ENCODE data around the gene SPINT1. TPM values are rescaled to one million over a fixed set of nuclear protein-coding genes. Genes with fewer than 3 reads are reported as not detected.

SPINT1 gene
- total and polyA plus RNA-seq, 4 donors = 1.2 to 2.6 (median 1.9) TPM

DNA sequence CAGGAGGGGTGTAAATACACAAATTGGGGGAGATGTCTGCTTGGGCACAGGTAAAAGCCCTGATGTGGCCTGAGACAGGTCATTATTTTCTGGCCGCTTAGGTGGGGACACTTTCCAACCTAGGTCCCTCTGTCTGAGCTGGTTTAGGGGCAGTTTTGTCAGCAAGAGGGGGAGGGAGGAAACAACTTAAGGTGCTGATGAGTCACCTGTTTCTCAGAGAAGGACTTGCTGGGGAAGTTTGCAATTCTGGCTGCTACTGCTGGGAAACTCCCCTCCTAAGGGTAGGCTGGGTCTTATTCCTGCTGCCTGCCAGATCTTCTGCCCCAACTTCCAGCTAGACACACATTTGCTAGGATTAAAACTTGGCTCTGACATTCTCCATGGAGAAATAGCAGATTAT lies 34.9 kb downstream of the SPINT1 start:
- TF ChIP-seq, protein P1, sequence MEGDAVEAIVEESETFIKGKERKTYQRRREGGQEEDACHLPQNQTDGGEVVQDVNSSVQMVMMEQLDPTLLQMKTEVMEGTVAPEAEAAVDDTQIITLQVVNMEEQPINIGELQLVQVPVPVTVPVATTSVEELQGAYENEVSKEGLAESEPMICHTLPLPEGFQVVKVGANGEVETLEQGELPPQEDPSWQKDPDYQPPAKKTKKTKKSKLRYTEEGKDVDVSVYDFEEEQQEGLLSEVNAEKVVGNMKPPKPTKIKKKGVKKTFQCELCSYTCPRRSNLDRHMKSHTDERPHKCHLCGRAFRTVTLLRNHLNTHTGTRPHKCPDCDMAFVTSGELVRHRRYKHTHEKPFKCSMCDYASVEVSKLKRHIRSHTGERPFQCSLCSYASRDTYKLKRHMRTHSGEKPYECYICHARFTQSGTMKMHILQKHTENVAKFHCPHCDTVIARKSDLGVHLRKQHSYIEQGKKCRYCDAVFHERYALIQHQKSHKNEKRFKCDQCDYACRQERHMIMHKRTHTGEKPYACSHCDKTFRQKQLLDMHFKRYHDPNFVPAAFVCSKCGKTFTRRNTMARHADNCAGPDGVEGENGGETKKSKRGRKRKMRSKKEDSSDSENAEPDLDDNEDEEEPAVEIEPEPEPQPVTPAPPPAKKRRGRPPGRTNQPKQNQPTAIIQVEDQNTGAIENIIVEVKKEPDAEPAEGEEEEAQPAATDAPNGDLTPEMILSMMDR (IDR thresholded peaks at IDR 0.05; ENCODE audit: low read depth, low read length, missing input control) = no peak
- TF ChIP-seq, protein P2, sequence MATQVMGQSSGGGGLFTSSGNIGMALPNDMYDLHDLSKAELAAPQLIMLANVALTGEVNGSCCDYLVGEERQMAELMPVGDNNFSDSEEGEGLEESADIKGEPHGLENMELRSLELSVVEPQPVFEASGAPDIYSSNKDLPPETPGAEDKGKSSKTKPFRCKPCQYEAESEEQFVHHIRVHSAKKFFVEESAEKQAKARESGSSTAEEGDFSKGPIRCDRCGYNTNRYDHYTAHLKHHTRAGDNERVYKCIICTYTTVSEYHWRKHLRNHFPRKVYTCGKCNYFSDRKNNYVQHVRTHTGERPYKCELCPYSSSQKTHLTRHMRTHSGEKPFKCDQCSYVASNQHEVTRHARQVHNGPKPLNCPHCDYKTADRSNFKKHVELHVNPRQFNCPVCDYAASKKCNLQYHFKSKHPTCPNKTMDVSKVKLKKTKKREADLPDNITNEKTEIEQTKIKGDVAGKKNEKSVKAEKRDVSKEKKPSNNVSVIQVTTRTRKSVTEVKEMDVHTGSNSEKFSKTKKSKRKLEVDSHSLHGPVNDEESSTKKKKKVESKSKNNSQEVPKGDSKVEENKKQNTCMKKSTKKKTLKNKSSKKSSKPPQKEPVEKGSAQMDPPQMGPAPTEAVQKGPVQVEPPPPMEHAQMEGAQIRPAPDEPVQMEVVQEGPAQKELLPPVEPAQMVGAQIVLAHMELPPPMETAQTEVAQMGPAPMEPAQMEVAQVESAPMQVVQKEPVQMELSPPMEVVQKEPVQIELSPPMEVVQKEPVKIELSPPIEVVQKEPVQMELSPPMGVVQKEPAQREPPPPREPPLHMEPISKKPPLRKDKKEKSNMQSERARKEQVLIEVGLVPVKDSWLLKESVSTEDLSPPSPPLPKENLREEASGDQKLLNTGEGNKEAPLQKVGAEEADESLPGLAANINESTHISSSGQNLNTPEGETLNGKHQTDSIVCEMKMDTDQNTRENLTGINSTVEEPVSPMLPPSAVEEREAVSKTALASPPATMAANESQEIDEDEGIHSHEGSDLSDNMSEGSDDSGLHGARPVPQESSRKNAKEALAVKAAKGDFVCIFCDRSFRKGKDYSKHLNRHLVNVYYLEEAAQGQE (IDR thresholded peaks at IDR 0.05) = no peak
- TF ChIP-seq RXRA (IDR thresholded peaks at IDR 0.05) (no peak), YY1 (IDR thresholded peaks at IDR 0.05) (no peak), HNF4G (IDR thresholded peaks at IDR 0.05) (no peak), JUND (IDR thresholded peaks at IDR 0.05) (no peak), NR2F2 (IDR thresholded peaks at IDR 0.05) (no peak), FOXA1 (IDR thresholded peaks at IDR 0.05) (no peak), TAF1 (conservative IDR thresholded peaks at IDR 0.05) (no peak), GABPA (IDR thresholded peaks at IDR 0.05 in 1 of 2, conservative IDR thresholded peaks at IDR 0.05 in 1 of 2) (no peak)
- TF ChIP-seq, protein P3, sequence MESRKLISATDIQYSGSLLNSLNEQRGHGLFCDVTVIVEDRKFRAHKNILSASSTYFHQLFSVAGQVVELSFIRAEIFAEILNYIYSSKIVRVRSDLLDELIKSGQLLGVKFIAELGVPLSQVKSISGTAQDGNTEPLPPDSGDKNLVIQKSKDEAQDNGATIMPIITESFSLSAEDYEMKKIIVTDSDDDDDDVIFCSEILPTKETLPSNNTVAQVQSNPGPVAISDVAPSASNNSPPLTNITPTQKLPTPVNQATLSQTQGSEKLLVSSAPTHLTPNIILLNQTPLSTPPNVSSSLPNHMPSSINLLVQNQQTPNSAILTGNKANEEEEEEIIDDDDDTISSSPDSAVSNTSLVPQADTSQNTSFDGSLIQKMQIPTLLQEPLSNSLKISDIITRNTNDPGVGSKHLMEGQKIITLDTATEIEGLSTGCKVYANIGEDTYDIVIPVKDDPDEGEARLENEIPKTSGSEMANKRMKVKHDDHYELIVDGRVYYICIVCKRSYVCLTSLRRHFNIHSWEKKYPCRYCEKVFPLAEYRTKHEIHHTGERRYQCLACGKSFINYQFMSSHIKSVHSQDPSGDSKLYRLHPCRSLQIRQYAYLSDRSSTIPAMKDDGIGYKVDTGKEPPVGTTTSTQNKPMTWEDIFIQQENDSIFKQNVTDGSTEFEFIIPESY (IDR thresholded peaks at IDR 0.05) = no peak
- TF ChIP-seq, protein P4, sequence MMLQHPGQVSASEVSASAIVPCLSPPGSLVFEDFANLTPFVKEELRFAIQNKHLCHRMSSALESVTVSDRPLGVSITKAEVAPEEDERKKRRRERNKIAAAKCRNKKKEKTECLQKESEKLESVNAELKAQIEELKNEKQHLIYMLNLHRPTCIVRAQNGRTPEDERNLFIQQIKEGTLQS (IDR thresholded peaks at IDR 0.05) = no peak
- Histone ChIP-seq H3K9ac (ENCODE audit: low read depth in 1 of 2, low read length in 2 of 2) (no peak overlapping the region), H3K9me3 (ENCODE audit: control insufficient read depth in 4 of 4, low read length in 3 of 4) (no peaks in the 10 kb centered on the region), H3K4me3 (ENCODE audit: low read depth in 1 of 3, low read length in 3 of 3) (no peak overlapping the region), H3K27ac (ENCODE audit: low read depth in 1 of 2, low read length in 2 of 2) (no peak overlapping the region), H3K36me3 (ENCODE audit: control insufficient read depth in 4 of 4, insufficient read depth in 3 of 4, low read depth in 1 of 4, low read length in 3 of 4) (no peaks in the 10 kb centered on the region), H3K4me1 (ENCODE audit: control insufficient read depth in 4 of 4, insufficient read depth in 4 of 4, low read length in 3 of 4) (peaks cover 1 to 6% (median 4%) of the 10 kb centered on the region in 4 donors), H3K27me3 (ENCODE audit: control insufficient read depth in 4 of 4, insufficient read depth in 4 of 4, low read length in 3 of 4) (no peaks in the 10 kb centered on the region)
- no peak for DNase-seq (ENCODE audit: low spot score)
- 92% methylated on average over 1 of the region's 1 CpG for WGBS

DNA sequence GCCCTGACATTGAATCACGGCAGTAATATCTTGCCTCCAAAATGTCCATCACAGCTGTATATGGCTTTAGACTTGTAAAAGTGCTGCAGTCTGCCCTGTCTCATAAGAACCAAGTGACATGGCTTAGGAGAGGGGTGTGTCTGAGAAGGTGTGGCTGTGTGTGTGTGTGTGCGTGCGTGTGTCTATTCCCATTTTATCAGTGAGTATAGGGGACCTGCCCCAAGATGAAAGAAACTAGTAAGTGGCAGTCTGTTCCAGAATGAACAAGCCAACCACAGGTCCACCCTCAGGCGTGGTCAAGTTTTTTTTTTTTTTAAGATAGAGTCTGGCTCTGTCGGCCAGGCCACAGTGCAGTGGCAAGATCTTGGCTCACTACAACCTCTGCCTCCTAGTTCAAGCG lies 35.8 kb downstream of the SPINT1 start:
- H3K4me3 ChIP-seq (ENCODE audit: low read depth in 1 of 3, low read length in 3 of 3) = no peak overlapping the region
- no peak overlapping the region for H3K27ac ChIP-seq (ENCODE audit: low read depth in 1 of 2, low read length in 2 of 2)
- no peaks in the 10 kb centered on the region for H3K9me3 ChIP-seq (ENCODE audit: control insufficient read depth in 4 of 4, low read length in 3 of 4)
- no peaks in the 10 kb centered on the region for H3K4me1 ChIP-seq (ENCODE audit: control insufficient read depth in 4 of 4, insufficient read depth in 4 of 4, low read length in 3 of 4)
- TF ChIP-seq EGR1 (IDR thresholded peaks at IDR 0.05; ENCODE audit: low read depth in 2 of 2) = no peak
- TF ChIP-seq TAF1 (conservative IDR thresholded peaks at IDR 0.05) = no peak
- TF ChIP-seq HNF4G (IDR thresholded peaks at IDR 0.05) = no peak
- TF ChIP-seq, protein P3 (IDR thresholded peaks at IDR 0.05) = no peak
- no peak for TF ChIP-seq FOXA2 (IDR thresholded peaks at IDR 0.05)
- TF ChIP-seq GABPA (IDR thresholded peaks at IDR 0.05 in 1 of 2, conservative IDR thresholded peaks at IDR 0.05 in 1 of 2) = no peak
- no peaks in the 10 kb centered on the region for H3K36me3 ChIP-seq (ENCODE audit: control insufficient read depth in 4 of 4, insufficient read depth in 3 of 4, low read depth in 1 of 4, low read length in 3 of 4)
- no peaks in the 10 kb centered on the region for H3K27me3 ChIP-seq (ENCODE audit: control insufficient read depth in 4 of 4, insufficient read depth in 4 of 4, low read length in 3 of 4)
- no peak for DNase-seq (ENCODE audit: low spot score)
- 87% methylated on average over 6 of the region's 6 CpGs for WGBS
- H3K9ac ChIP-seq (ENCODE audit: low read depth in 1 of 2, low read length in 2 of 2) = no peak overlapping the region

Data from liver (tissue), 9 donors.